Activated effector memory CD4-positive, alpha-beta T cell treated with anti-CD3 and anti-CD28 coated beads, Interleukin-2, amount 50 U/mL, for 16 hours (primary cell): ENCODE data around the gene GMIP.

Source experiments
- DNase-seq: peaks from one replicate; pipeline ENCODE4 v3.0.0-alpha.2; 2020

Gene GMIP

GRCh38 chr19:19606021-19606420, 37.4 kb downstream of the GMIP start:
- peak; percentile 80 for DNase-seq

- no peak for DNase-seq
Observed at GRCh38 chr19:19602713-19603324, 40.6 kb downstream of the GMIP start.

DNA sequence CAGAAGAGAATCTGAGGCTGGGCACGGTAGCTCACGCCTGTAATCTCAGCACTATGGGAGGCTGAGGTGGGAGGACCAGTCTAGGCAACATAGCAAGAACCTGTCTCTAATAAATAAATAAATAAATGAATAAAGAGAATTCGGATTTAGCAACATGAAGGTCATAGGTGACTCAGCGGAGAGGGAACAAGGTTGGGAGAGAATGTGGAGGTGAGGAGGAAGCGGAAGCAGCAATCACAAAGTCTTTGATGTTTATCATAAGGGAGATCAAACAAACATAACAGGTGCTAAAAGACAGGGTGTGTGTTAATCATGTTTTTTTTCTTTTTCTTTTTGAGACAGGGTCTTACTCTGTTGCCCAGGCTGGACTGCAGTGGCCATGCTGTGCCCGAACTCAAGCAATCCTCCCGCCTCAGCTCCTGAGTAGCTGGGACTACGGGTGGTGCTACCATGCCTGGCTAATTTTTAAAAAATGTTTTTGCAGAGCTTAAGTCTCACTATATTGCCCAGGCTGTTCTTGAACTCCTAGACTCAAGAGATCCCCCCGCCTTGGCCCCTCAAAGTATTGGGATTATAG, 41.2 kb downstream of the GMIP start:
- DNase-seq: peak; percentile 78

- no peak for DNase-seq
Observed at GRCh38 chr19:19600793-19601330, 42.6 kb downstream of the GMIP start.

- DNase-seq: peak; percentile 84
Observed at GRCh38 chr19:19598728-19599451, 44.6 kb downstream of the GMIP start.

DNA sequence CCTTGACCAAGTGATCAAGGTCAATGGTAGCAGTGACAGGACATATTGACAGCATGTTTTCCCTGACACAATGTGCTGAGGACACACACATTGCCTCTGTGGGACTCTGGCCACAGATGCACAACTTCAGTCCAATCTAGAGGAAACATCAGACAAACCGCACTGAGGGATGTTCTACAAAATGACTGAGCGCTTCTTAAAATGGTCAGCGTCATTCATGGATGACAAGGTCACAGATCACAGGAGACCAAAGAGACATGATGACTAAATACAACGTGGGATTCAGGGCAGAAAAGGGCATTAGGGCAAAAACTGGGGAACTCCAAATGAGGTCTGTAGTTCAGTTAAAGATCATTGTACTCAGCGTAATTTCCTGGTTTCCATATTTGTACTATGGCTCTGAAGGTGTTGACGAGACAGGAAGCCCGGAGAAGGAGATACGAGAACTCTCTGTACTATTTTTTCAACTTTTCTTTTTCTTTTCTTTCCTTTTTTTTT, 45.6 kb downstream of the GMIP start:
- peak; percentile 77 for DNase-seq

- DNase-seq: no peak
Observed at GRCh38 chr19:19595171-19595701, 48.2 kb downstream of the GMIP start.

- no peak for DNase-seq
Observed at GRCh38 chr19:19594381-19594780, 49.1 kb downstream of the GMIP start.

GRCh38 chr19:19592690-19593089, 50.8 kb downstream of the GMIP start:
- DNase-seq: no peak

GRCh38 chr19:19591133-19591825, 52.2 kb downstream of the GMIP start:
- peak; percentile 89 for DNase-seq

DNA sequence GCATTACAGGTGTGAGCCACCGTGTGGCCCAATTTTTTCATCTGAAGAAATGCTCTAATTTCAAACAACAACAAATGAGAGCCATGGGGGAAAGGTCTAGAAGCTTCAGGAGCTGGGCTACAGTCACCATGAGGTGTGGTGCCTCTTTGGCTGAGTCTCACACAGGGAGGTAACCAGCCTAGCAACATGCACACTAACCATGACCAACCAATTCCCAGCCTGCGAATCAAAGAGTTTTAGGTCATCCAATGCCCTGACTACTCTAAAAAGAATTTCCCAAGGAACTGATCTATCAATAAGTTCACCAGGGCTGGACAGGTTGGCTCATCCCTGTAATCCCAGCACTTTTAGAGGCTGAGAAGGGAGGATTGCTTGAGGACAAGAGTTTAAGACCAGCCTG, 54.9 kb downstream of the GMIP start:
- no peak for DNase-seq

GRCh38 chr19:19587771-19588170, 55.7 kb downstream of the GMIP start:
- DNase-seq: no peak

DNA sequence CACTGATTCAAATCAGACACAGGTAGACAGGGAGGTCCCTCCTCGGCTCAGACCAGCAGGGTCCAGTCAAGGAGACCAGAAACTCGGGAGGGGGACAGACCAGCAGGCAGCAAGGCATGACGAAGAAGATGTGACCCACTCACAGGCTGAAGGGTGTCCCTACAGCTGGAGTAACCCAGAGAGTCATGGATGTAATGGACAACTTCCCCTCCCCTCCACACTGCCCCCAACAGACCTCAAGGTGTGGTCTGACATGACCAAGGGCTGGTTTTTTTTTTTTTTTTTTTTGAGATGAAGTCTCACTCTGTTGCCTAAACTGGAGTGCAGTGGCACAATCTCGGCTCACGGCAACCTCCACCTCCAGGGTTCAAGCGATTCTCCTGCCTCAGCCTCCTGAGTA, 59.1 kb downstream of the GMIP start:
- no peak for DNase-seq

GRCh38 chr19:19582471-19582870, 61.0 kb downstream of the GMIP start:
- no peak for DNase-seq

- no peak for DNase-seq
Observed at GRCh38 chr19:19581391-19581790, 62.1 kb downstream of the GMIP start.

- no peak for DNase-seq
Observed at GRCh38 chr19:19580418-19580817, 63.0 kb downstream of the GMIP start.

DNA sequence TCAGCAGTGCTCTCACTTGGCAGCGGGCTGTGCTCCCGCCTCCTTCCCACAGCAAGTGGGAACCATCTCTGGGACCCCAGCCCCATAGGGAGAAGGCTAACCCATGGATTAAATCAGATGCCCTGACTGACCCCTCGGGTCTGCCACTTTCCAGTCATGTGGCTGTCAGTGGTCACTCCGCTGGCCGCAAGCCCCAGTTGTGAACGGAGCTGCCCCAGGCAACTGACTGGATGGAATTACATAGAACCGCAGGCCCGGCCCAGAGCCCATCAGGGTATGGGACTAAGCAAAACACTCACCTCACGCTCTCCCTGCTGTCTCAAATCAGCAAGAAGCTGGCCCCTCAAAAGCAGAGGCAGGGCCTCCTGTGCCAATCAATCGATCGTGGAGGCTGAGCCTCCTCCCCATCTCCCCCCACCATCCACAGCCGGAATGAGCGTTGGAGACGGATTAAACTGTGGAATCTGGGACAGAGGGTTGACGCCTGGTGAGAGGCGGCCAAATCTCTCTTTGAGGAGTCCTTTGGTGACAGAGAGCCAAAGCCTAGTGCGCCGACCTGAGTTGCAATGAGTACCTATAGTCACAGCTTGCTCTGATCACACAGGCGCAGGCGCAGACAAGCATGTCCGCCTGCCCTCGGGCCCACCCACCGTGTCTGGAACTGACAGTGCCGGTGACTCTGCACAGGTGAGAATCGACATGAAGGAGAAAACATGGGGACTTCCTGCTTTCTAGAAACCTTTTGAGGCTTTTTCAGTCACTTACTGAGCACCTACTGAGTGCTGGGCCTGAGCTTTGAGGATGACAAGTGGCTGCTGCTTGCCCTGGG, 63.7 kb downstream of the GMIP start:
- no peak for DNase-seq
